ENCODE results near the gene TBC1D22A. TPM values are rescaled to one million over a fixed set of nuclear protein-coding genes. Genes with fewer than 3 reads are reported as not detected.

TBC1D22A gene
- total and polyA plus RNA-seq, 8 donors = 14.4 to 33.5 (median 15.7) TPM

GRCh38 chr22:47012589-47013370, 250.3 kb downstream of the TBC1D22A start:
- Histone ChIP-seq H3K9me3 (no peaks in the 10 kb centered on the region), H3K4me1 (no peaks in the 10 kb centered on the region), H3K27me3 (no peaks in the 10 kb centered on the region), H3K36me3 (peaks cover 0 to 13% of the 10 kb centered on the region in 2 donors), H3K27ac (no peak overlapping the region), H3K4me3 (no peak overlapping the region)
- no peak for TF ChIP-seq CTCF (IDR thresholded peaks at IDR 0.05)
- DNase-seq (peak in 2 of 4 donors; percentile 28 to 65), ATAC-seq (peak; percentile 77)
- intact Hi-C loops (cut with DNase I) = no loop called here

GRCh38 chr22:47013861-47014635, 251.6 kb downstream of the TBC1D22A start:
- peak in 1 of 4 donors; percentile 43 for DNase-seq
- Histone ChIP-seq H3K36me3 (peaks cover 0 to 12% of the 10 kb centered on the region in 2 donors), H3K4me1 (no peaks in the 10 kb centered on the region), H3K27ac (no peak overlapping the region), H3K4me3 (no peak overlapping the region), H3K9me3 (no peaks in the 10 kb centered on the region), H3K27me3 (no peaks in the 10 kb centered on the region)
- intact Hi-C loops (cut with DNase I) = no loop called here
- TF ChIP-seq CTCF (IDR thresholded peaks at IDR 0.05) = no peak
- no peak for ATAC-seq

- no peaks in the 10 kb centered on the region for H3K9me3 ChIP-seq
- H3K4me1 ChIP-seq = no peaks in the 10 kb centered on the region
- H3K4me3 ChIP-seq = no peak overlapping the region
- H3K36me3 ChIP-seq = peaks cover 0 to 4% of the 10 kb centered on the region in 2 donors
- DNase-seq (peak in 1 of 4 donors; percentile 57), ATAC-seq (no peak)
- intact Hi-C loops (cut with DNase I) = no loop called here
- no peak overlapping the region for H3K27ac ChIP-seq
- no peak for TF ChIP-seq CTCF (IDR thresholded peaks at IDR 0.05)
- H3K27me3 ChIP-seq = no peaks in the 10 kb centered on the region
Observed at GRCh38 chr22:47014636-47015345, 252.3 kb downstream of the TBC1D22A start.

- Histone ChIP-seq H3K27ac (no peak overlapping the region), H3K27me3 (no peaks in the 10 kb centered on the region), H3K9me3 (no peaks in the 10 kb centered on the region), H3K4me1 (no peaks in the 10 kb centered on the region), H3K36me3 (no peaks in the 10 kb centered on the region), H3K4me3 (no peak overlapping the region)
- no peak for TF ChIP-seq CTCF (IDR thresholded peaks at IDR 0.05)
- ATAC-seq (no peak), DNase-seq (peak in 1 of 4 donors; percentile 55)
- intact Hi-C loops (cut with DNase I) = no loop called here
Observed at GRCh38 chr22:47015589-47016178, 253.2 kb downstream of the TBC1D22A start.

All from left lung (tissue), 10 donors.